Chondrocyte (in vitro differentiated cells): ENCODE results near the gene SLC25A45. TPM values are rescaled to one million over a fixed set of nuclear protein-coding genes. Genes with fewer than 3 reads are reported as not detected.

Experiments
- DNase-seq: peaks from one replicate; pipeline ENCODE4 v3.0.0; 2021; ENCODE audit warnings: mixed read lengths, low spot score
- H3K27ac Mint-ChIP-seq: one replicate; pipeline ENCODE4 v1.8.0; 2021; ENCODE audit warnings: mild to moderate bottlenecking, moderate library complexity, mixed read lengths; ENCODE audit not compliant: unreplicated experiment
- H3K27me3 Mint-ChIP-seq: 2 replicates; pipeline ENCODE4 v1.8.0; 2021; ENCODE audit warnings: low read depth, mixed read lengths
- H3K36me3 Mint-ChIP-seq: 2 replicates; pipeline ENCODE4 v1.8.0; 2021; ENCODE audit warnings: low read depth, mixed read lengths
- H3K4me1 Mint-ChIP-seq: 2 replicates; pipeline ENCODE4 v1.8.0; 2021; ENCODE audit warnings: low read depth, mild to moderate bottlenecking, mixed read lengths
- H3K4me3 Mint-ChIP-seq: one replicate; pipeline ENCODE4 v1.8.0; 2021; ENCODE audit warnings: mild to moderate bottlenecking, moderate library complexity, mixed read lengths; ENCODE audit not compliant: unreplicated experiment
- H3K9me3 Mint-ChIP-seq: 2 replicates; pipeline ENCODE4 v1.8.0; 2021; ENCODE audit warnings: low read depth, mixed read lengths
- total RNA-seq: library from RNA; stranded (reverse); gene quantifications from 3 replicates; pipeline ENCODE4 v1.2.1, GENCODE V29; 2021
- TF ChIP-seq, protein P1 (sequence below): fragments of 200-600 bp; sonication (generic); IDR thresholded peaks from 2 replicates; pipeline ENCODE4 v1.5.0; 2021; ENCODE audit warnings: antibody characterized with exemption, mild to moderate bottlenecking, moderate library complexity

Gene SLC25A45
- total RNA-seq, 1 donor from 2014 or later = 11.7 TPM

DNA sequence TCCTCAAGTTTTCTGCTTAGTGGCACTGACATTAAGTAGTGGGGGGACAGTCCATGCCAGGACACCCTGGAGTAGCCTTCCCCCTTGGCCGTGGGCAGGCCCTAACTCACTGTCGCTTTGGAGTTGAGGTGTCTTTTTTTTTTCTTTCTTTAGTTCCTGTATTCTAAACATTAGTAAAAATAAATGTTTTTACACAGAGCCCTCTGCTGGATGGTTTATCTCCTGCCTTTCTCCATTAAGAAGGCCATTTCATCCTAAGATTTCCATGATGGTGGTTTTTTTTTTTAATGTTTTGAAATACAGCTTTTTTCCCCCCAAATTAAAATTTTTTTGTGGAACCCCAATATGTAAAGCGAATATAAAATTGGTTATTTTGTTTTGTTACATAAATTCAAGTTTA lies 29.7 kb downstream of the SLC25A45 start:
- TF ChIP-seq, protein P1, sequence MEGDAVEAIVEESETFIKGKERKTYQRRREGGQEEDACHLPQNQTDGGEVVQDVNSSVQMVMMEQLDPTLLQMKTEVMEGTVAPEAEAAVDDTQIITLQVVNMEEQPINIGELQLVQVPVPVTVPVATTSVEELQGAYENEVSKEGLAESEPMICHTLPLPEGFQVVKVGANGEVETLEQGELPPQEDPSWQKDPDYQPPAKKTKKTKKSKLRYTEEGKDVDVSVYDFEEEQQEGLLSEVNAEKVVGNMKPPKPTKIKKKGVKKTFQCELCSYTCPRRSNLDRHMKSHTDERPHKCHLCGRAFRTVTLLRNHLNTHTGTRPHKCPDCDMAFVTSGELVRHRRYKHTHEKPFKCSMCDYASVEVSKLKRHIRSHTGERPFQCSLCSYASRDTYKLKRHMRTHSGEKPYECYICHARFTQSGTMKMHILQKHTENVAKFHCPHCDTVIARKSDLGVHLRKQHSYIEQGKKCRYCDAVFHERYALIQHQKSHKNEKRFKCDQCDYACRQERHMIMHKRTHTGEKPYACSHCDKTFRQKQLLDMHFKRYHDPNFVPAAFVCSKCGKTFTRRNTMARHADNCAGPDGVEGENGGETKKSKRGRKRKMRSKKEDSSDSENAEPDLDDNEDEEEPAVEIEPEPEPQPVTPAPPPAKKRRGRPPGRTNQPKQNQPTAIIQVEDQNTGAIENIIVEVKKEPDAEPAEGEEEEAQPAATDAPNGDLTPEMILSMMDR = peak; percentile 76
- H3K36me3 Mint-ChIP-seq = peaks cover 16% of the 10 kb centered on the region
- no peaks in the 10 kb centered on the region for H3K27me3 Mint-ChIP-seq
- no peak overlapping the region for H3K4me3 Mint-ChIP-seq
- DNase-seq = no peak
- H3K4me1 Mint-ChIP-seq = peaks cover 17% of the 10 kb centered on the region
- no peaks in the 10 kb centered on the region for H3K9me3 Mint-ChIP-seq
- no peak overlapping the region for H3K27ac Mint-ChIP-seq

- DNase-seq = no peak
- peaks cover 17% of the 10 kb centered on the region for H3K4me1 Mint-ChIP-seq
- no peaks in the 10 kb centered on the region for H3K27me3 Mint-ChIP-seq
- peaks cover 18% of the 10 kb centered on the region for H3K36me3 Mint-ChIP-seq
- no peaks in the 10 kb centered on the region for H3K9me3 Mint-ChIP-seq
- TF ChIP-seq, protein P1 = no peak
- H3K27ac Mint-ChIP-seq = peak overlapping the region; percentile 12
- no peak overlapping the region for H3K4me3 Mint-ChIP-seq
These were observed 30.9 kb downstream of the SLC25A45 start for GRCh38 chr11:65351511-65351910.

GRCh38 chr11:65341856-65342255 lies 40.6 kb downstream of the SLC25A45 start:
- TF ChIP-seq, protein P1 = no peak
- no peaks in the 10 kb centered on the region for H3K9me3 Mint-ChIP-seq
- H3K4me1 Mint-ChIP-seq = peaks cover 7% of the 10 kb centered on the region
- H3K27me3 Mint-ChIP-seq = no peaks in the 10 kb centered on the region
- no peak for DNase-seq
- peak overlapping the region; percentile 22 for H3K27ac Mint-ChIP-seq
- no peak overlapping the region for H3K4me3 Mint-ChIP-seq
- peaks cover 41% of the 10 kb centered on the region for H3K36me3 Mint-ChIP-seq

GRCh38 chr11:65340226-65340625 lies 42.2 kb downstream of the SLC25A45 start:
- Mint-ChIP-seq H3K36me3 (peaks cover 29% of the 10 kb centered on the region), H3K27me3 (no peaks in the 10 kb centered on the region), H3K27ac (no peak overlapping the region), H3K4me3 (no peak overlapping the region), H3K9me3 (no peaks in the 10 kb centered on the region), H3K4me1 (peaks cover 14% of the 10 kb centered on the region)
- TF ChIP-seq, protein P1 = no peak
- no peak for DNase-seq

GRCh38 chr11:65338676-65339075 lies 43.8 kb downstream of the SLC25A45 start:
- Mint-ChIP-seq H3K4me3 (no peak overlapping the region), H3K9me3 (no peaks in the 10 kb centered on the region), H3K27me3 (no peaks in the 10 kb centered on the region), H3K27ac (no peak overlapping the region), H3K36me3 (peaks cover 22% of the 10 kb centered on the region), H3K4me1 (peaks cover 23% of the 10 kb centered on the region)
- no peak for DNase-seq
- TF ChIP-seq, protein P1 = no peak
